ENCODE results near the gene QKI. TPM values are rescaled to one million over a fixed set of nuclear protein-coding genes. Genes with fewer than 3 reads are reported as not detected.
A peak's percentile ranks its signal among the peaks of the same experiment; 100 is the strongest.

Gene QKI
- total RNA-seq, 1 experiment from 2014 or later: 122 TPM

- no peak for DNase-seq (ENCODE audit: low read depth)
Measured at GRCh38 chr6:163391985-163392384, 22.5 kb upstream of the QKI start.

DNA sequence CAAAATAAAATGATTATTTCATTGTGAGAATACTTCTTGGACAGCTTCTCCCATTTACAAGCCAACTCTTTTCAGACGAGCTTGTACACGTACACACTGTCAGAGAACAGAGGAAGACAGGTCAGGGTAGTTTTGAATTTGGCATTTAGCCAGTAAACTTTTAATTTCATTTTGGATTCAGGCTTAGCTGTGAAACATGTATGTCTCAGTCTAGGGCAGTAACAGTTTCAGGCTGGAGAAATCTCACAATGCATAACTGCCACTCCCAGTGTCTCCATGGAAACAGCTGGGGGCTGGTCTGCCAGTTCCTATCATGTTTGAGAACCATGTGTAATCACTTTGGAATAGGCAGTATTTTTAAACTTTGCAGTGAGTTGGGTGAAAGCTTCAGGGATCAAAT, 22.0 kb upstream of the QKI start:
- peak; percentile 41 for DNase-seq (ENCODE audit: low read depth)

- DNase-seq (ENCODE audit: low read depth): no peak
Measured at GRCh38 chr6:163393923-163394322, 20.6 kb upstream of the QKI start.

DNA sequence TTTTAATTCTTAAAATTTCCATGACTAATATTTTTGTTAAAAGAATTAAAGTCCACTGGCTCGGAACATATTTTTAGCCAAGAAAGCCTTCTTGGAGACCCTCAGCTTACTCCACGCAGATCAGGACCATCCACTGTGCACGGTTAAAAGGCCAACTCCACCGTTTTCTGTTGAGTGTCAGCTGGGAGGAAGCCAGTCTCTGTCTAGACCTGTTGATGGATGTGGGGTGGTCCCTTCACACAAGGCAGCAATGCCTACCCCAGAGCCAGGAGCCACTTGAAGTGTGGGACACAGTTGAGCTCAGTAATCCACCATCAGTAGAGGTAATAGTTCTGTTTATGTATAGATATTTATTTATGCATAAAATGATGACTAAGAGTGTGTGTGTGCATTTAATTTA, 19.9 kb upstream of the QKI start:
- DNase-seq (ENCODE audit: low read depth): no peak

- no peak for DNase-seq (ENCODE audit: low read depth)
Measured at GRCh38 chr6:163395122-163395830, 19.2 kb upstream of the QKI start.

DNA sequence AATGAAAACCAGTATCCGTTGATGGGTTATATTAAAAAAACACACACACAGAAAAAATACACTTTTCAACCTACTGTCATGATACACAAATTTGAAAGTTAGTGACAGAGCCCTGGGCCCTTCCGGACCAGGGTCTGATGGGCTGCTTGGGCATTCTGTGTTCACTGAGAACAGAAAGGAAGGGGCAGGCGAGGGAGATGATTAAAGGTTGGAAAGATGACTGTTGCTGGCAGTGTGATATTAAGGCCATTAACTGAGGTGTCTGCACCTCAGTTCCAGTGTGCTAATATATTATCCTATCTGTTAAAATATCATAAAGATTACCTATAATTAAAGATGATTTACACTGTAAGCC, 18.7 kb upstream of the QKI start:
- DNase-seq (ENCODE audit: low read depth): no peak

- no peak for DNase-seq (ENCODE audit: low read depth)
Measured at GRCh38 chr6:163397326-163397725, 17.2 kb upstream of the QKI start.

- peak; percentile 19 for DNase-seq (ENCODE audit: low read depth)
Measured at GRCh38 chr6:163398115-163398514, 16.4 kb upstream of the QKI start.

- DNase-seq (ENCODE audit: low read depth): no peak
Measured at GRCh38 chr6:163398815-163399214, 15.7 kb upstream of the QKI start.

DNA sequence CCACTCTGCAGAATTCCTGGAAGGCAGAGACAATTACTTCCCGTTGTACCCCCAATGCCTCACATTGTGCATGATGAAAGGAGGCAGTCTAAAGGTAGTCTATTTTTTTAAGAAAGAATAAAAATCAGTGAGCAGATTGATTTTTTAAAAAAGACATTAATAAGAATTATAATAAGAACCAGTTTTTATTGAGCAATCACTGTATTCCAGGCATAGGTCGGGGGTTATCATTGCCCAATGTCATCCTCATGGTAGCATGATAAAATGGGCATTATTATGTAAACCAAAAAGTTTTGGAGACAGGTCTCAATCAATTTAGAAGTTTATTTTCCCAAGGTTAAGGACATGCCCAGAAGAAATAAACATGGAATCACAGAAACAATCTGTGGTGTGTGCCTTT, 14.0 kb upstream of the QKI start:
- DNase-seq (ENCODE audit: low read depth): no peak

- DNase-seq (ENCODE audit: low read depth): no peak
Measured at GRCh38 chr6:163401039-163401885, 13.3 kb upstream of the QKI start.

DNA sequence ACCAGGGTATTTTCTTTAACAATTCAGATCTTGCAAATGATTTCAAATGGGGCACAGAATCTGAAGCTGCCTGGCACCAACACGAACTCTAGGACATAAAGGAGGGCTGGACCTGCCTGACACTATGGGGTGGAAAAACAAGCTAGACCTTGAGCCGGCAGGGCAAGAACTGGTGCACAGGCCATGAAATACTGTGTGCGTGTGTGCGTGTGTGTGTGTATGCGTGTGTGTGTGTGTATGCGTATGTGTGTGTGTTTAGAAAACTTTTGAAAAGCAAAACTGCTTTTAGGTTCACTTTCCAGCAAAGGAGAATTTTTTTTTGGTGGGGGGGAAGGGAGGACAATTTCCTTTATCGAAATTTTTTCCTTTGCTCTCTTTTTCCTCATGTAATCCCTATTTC, 11.9 kb upstream of the QKI start:
- DNase-seq (ENCODE audit: low read depth): no peak

DNA sequence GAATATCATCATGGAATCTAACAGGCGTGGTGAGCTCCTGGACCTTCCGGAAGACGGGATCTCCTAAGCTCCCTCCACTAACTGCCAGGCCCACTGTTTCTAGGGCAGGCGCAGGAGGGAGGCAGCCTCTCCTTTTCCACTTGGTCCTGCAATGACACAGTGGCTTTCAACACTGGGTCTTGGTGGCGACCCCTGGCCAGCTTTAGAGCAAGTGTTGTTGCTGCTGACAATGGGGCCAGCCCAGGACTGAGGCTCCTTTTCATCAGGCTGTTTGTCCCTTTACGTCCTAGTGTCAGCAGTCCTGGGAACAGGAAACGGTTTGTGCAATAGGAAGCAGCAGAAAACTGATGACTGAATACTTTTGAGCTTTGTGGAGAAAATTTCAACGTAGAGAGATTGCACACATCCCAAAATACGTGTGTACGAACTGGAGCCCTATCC, 9.7 kb upstream of the QKI start:
- no peak for DNase-seq (ENCODE audit: low read depth)

DNA sequence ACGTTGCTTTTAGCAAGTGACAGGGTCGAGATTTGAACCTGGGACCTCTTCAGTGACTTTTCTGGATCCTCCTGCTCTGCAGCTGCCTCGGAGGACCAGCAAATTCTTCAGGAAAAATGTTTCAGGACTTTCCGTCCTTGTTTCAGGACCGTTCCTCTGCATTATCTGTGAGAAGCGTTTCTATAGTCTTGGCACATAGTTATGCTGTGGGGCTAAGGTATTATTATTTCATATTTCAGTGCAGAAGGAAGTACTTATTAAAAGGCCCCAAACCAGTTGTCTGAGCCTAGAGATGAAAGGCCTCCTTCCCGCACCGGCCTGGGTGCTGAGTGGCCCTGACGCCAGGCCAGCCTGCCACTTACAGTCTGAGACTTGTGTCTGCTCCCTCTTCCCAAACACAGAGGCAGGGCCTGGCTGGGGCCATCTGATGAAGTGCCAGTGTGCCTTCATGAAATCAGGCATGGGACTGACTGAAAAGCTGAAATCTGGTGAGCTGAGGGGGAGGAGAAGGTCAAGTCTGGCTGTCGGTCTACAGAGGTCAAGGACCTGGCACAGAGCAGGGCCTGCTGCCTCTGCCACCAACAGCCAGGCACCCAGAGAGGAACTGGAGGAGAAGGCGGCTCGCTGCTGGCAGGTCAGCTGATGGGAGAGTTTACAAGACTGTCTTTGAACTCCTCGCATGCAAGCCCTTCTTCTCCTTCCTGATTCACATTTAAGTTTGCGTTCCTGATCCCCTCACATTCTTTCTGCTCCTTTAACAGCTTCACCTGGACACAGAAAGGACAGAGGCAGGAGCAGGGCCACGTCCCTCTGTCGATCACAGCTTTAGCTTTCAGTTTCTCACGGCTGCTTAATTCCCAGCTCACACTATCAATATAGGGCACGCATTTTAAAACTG, 8.9 kb upstream of the QKI start:
- DNase-seq (ENCODE audit: low read depth): no peak

- DNase-seq (ENCODE audit: low read depth): no peak
Measured at GRCh38 chr6:163406366-163406765, 8.2 kb upstream of the QKI start.

GRCh38 chr6:163406830-163407229, 7.7 kb upstream of the QKI start:
- DNase-seq (ENCODE audit: low read depth): no peak

DNA sequence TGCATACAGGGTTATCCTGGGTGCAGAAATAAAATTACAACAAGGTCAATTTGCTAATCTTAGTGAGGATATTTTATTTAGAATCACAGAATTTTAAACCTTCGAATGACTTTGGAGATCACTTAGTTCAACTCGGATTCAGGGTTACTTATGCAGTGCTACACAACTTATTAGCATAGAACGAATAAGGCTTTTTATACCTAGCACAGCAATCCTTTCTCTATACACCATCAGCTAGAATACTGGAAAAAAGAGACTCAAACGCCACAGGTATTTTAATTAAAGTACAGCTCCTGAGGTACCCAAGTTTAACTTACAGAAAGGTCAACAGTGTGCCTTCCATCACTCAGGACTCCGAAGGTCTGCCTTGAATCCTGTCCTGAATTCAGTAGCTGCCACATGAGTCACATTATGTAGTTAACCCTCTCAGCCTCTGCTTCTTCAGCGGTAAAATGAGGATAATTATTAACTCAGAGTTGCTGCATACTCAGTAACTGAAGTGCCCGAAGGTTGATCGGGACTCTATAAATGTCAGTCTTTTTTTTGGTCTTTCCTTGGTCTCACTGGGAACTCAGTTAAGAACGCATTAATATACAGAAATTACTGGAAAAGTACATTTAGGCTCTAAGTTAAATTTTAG, 6.0 kb upstream of the QKI start:
- no peak for DNase-seq (ENCODE audit: low read depth)

- no peak for DNase-seq (ENCODE audit: low read depth)
Measured at GRCh38 chr6:163409712-163410111, 4.8 kb upstream of the QKI start.

GRCh38 chr6:163412341-163412740, 2.2 kb upstream of the QKI start:
- DNase-seq (ENCODE audit: low read depth): no peak

GRCh38 chr6:163412801-163413344, 1.6 kb upstream of the QKI start:
- DNase-seq (ENCODE audit: low read depth): no peak
